Caki2 (cell line): Measurements from ENCODE around the gene TUFM. TPM values are rescaled to one million over a fixed set of nuclear protein-coding genes. Genes with fewer than 3 reads are reported as not detected.
"Not testable (repeated sequence)": the region's sequence is repeated elsewhere in the genome, so short reads cannot be mapped to it uniquely, and the experiment has no call there.

Source experiments
- DNase-seq: peaks from one replicate; pipeline ENCODE4 v3.0.0-alpha.2; 2015; ENCODE audit warnings: low read depth
- in situ Hi-C: cut with HindIII; loops from 2 replicates; pipeline ENCODE4 v1.10.0; 2016; ENCODE audit warnings: low sequenced_read_pairs, low pct_unique_long_range_greater_than_20kb, mixed read lengths
- total RNA-seq: library from RNA; depleted of rRNA; stranded (reverse); fragments of >200 nt; shearing (Covaris generic); gene quantifications from 2 replicates; pipeline ENCODE4 v1.2.3, GENCODE V29; 2014; ENCODE audit warnings: low replicate concordance

The TUFM gene
- total RNA-seq, 1 experiment from 2014 or later = 151 TPM

DNA sequence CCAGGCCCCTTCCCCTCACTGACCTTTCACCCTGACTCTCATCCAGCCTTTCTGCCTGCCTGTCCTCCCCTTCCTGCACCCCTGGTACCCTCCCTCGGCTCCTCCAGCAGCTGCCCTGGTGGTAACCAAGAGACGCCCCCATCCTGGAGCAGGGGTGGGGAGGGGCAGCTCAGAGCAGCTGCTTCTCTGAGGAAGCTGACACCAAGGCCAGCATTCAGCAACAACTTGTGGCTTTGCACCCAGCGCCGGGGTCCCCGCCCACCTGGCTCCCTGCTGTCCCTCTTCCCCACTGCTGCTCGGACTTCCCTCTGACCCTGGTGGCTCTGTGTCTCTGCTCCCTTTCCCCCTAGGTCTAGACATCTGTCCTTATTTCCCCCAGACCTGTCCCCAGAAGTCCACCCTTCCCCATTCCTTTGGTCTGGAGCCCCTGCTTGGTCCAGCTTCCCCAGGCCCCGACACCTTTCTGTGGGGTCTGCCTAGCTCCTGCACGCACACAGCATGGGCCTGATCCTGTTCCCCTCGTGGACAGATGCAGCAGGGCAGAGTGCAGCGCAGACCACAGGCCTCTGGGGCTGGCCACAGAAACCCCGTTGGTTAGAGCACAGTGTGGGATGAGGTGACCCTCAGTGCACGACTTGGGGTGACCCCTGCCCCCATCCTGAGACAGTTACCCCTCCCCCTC lies 31.0 kb upstream of the TUFM start:
- in situ Hi-C loops = no loop called here
- no peak for DNase-seq

DNA sequence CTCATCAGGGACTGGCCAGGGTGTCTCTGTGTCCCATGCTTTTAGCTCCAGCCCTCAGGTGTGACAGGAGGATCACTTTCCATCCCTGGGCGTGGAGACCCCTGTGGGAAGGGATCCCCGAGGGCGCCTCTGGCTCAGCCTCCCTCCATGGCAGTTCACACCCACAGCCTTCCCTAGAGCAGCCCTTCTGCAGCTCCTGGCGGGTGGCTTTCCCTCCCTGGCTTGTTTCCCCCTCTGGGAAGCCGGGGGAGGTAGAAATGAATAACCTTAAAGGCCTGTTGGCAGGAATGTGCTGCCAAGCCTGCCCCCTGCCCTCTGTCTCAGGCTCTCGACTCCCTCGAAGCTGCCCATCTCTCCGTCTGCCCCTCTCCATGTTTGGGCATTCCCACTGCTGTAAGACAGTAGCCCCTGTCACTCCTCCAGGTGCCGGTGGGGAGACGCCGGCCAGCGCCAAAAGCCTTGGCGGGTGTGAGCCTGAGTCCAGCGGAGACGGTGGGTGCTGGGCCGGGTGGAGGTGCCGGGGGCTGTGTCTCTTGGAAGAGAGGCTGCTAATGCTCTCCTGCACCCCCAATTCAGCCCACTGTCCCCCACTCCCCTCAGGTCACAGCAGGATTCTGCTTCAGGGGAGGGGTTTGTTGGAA lies 30.0 kb upstream of the TUFM start:
- in situ Hi-C loops = no loop called here
- DNase-seq = no peak

- no peak for DNase-seq
- in situ Hi-C loops = no loop called here
Measured at GRCh38 chr16:28875134-28876018, 29.2 kb upstream of the TUFM start.

GRCh38 chr16:28874406-28874805 lies 28.3 kb upstream of the TUFM start:
- in situ Hi-C loops = no loop called here
- no peak for DNase-seq

DNA sequence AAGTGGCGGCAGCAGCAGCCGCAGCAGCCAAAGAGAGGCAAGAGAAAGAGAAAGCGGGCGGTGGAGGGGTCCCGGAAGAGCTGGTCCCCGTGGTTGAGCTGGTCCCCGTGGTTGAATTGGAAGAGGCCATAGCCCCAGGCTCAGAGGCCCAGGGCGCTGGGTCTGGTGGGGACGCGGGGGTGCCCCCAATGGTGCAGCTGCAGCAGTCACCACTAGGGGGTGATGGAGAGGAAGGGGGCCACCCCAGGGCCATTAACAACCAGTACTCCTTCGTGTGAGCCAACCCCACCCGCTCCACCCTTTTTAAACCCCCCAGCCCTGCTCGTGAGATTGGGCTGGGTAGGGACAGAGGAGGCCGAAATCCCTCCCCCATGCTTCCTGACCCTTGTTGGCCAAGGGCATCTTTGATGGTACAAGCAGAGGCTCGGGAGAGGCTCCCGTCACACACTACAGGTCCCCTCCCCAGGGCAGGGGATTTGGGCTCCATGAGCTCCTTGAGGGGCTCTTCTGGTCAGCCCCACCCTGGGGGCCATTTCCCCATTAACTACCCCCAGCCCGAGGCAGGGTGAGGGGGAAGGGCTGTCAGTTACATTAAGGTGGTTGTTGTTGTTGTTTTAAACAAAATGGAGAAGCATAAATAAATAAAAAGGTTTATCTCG lies 27.5 kb upstream of the TUFM start:
- DNase-seq = no peak

DNA sequence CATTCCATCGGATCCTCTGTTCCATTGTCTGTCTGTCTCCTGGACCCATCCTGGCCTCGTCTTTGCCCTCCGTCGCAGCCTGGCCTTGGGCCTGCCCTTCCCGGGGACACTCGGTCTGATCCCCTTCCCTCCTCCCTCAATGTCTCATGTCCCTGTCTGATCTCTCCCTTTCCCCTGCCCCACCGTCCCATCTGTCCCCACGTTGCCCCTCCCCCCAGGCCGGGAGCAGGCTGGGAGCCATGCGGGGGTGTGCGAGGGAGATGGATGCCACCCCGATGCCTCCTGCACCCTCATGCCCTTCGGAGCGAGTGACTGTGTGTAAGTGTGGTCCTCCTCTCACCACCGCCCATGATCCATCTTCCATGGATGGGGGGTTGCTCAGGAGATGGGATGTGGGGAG lies 26.8 kb upstream of the TUFM start:
- no peak for DNase-seq
- in situ Hi-C loops = no loop called here

More for the DNA sequence above, 27.5 kb upstream of the TUFM start:
- in situ Hi-C loops = no loop called here

DNA sequence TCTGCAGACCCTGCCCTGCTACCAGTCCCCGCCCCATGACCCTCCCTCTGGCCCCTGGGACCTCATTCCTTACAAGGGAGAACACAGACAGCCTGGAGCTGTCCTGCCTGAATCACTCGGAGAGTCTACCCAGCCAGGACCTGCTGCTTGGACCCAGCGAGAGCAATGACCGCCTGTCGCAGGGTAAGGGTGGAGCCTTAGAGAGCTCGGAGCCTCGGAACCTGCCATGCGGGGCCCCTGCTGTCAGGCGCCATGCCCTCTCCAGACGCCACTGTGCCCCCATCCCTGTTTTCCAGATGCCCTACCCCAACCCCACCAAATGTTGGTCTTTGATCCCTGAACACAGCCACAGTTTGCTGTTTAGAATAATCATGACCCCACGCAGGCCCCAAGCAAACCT lies 23.1 kb upstream of the TUFM start:
- in situ Hi-C loops = no loop called here
- DNase-seq = no peak

GRCh38 chr16:28867646-28868045 lies 21.5 kb upstream of the TUFM start:
- in situ Hi-C loops, DNase-seq: not testable (repeated sequence)

- DNase-seq = no peak
- in situ Hi-C loops = no loop called here
Measured at GRCh38 chr16:28867241-28867640, 21.1 kb upstream of the TUFM start.

GRCh38 chr16:28866454-28866804 lies 20.3 kb upstream of the TUFM start:
- in situ Hi-C loops = no loop called here
- no peak for DNase-seq

DNA sequence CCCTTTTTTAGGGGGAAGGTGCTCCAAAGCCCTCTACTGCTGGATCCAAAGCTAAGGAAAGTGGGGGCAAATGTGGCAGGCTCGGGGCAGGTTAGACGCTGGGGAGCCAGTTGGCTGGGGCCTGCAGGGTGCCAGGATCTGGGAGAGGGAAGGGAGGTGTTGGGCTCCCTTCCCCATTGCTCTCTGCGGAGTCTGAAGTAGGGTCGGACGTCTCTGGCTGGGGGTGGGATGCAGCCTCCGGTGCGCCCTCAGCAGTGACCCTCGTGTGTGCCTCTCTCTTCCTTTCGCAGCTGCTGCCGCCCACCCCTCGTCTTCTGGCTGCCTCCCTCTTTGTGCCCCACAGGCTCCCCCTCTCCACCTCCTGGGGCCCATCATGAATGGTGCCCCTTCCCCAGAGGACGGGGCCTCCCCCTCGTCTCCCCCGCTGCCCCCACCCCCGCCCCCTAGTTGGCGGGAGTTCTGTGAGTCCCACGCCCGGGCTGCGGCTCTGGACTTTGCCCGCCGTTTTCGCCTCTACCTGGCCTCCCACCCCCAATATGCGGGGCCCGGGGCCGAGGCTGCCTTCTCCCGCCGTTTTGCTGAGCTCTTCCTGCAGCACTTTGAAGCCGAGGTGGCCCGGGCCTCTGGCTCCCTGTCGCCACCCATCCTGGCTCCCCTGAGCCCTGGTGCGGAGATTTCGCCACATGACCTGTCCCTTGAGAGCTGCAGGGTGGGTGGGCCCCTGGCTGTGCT lies 19.7 kb upstream of the TUFM start:
- DNase-seq = no peak
- in situ Hi-C loops = no loop called here

DNA sequence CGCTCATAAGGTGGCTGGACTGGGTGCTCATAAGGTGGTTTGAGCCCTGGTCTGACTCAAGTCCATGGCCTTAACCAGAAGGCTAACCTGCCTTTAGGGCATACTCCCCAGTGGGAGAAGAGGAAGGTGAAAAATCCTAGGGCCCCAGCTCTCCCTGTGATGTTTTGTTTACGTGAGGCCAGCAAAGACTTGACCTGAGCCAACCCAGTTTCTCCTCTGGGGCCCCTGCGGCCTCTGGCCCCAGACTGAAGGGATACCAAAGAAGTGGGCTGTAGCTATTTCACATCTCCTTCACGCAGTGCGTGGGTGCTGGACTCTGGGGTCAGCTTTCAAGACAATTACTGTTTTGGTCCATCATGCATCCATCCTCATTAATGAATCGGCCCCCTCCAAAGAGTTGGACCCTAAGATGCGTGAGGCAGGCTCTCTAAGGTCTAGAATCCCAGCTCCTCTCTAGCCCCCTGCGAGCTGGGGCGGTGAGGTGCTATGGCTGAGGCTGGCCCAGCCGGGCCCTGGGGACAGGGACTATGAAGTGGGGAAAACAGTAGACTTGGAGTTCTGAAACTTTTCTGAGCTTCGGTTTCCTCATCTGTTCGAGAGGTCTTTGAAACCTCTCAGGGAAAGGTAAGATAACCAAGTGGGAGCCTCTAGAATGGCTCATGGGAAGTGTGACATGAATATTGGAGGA lies 19.0 kb upstream of the TUFM start:
- DNase-seq = no peak
- in situ Hi-C loops = no loop called here

GRCh38 chr16:28863929-28864793 lies 18.0 kb upstream of the TUFM start:
- in situ Hi-C loops = no loop called here
- peak; percentile 23 for DNase-seq

DNA sequence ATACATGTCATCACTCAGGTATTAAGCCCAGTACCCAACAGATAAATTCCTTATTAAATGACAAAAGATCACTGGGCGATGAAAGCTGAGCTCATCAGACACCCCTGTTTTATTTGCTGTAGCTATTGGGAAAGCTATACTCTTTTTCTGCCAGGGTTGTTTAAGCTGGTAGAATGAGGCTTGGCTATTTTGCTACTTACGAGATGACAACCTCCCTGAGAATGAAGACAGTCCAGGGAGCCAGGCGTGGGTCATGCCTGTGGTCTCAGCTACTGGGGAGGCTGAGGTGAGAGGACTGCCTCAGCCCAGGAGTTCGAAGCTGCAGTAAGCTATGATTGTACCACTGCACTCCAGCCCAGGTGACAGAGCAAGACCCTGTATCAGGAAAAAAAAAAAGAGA lies 13.2 kb upstream of the TUFM start:
- in situ Hi-C loops = no loop called here
- no peak for DNase-seq

- in situ Hi-C loops = no loop called here
- no peak for DNase-seq
Measured at GRCh38 chr16:28858421-28858820, 12.3 kb upstream of the TUFM start.

- DNase-seq = no peak
- in situ Hi-C loops = no loop called here
Measured at GRCh38 chr16:28846933-28847273, 755 bp upstream of the TUFM start.

GRCh38 chr16:28845761-28846079 lies 428 bp downstream of the TUFM start:
- no peak for DNase-seq
- in situ Hi-C loops = no loop called here
